Parathyroid adenoma (tissue), 2 donors: ENCODE measurements around the gene RANBP3.

Experiments
- H2AFZ ChIP-seq: fragments of 300-600 bp; sonication (generic); one replicate; pipeline ENCODE4 v1.7.0; 2017; ENCODE audit warnings: antibody characterized with exemption, mild to moderate bottlenecking
- H3K27ac ChIP-seq: fragments of 300-600 bp; sonication (generic); one replicate; pipeline ENCODE4 v1.7.0; 2017
- H3K27me3 ChIP-seq: fragments of 300-600 bp; sonication (generic); one replicate; pipeline ENCODE4 v1.7.0; 2017; ENCODE audit warnings: low read length; ENCODE audit not compliant: control insufficient read depth, insufficient read depth
- H3K36me3 ChIP-seq: fragments of 300-600 bp; sonication (generic); one replicate; pipeline ENCODE4 v1.7.0; 2017; ENCODE audit warnings: low read length; ENCODE audit not compliant: control insufficient read depth, insufficient read depth
- H3K4me1 ChIP-seq: fragments of 300-600 bp; sonication (generic); one replicate; pipeline ENCODE4 v1.7.0; 2017; ENCODE audit warnings: control low read depth
- H3K4me2 ChIP-seq: fragments of 300-600 bp; sonication (generic); one replicate; pipeline ENCODE4 v1.7.0; 2017; ENCODE audit warnings: low read length
- H3K4me3 ChIP-seq: fragments of 300-600 bp; sonication (generic); one replicate; pipeline ENCODE4 v1.7.0; 2017; ENCODE audit warnings: low read depth, low read length
- H3K79me2 ChIP-seq: fragments of 300-600 bp; sonication (generic); one replicate; pipeline ENCODE4 v1.7.0; 2017; ENCODE audit warnings: control low read depth
- H3K9ac ChIP-seq: fragments of 300-600 bp; sonication (generic); one replicate; pipeline ENCODE4 v1.7.0; 2017; ENCODE audit warnings: mild to moderate bottlenecking
- H3K9me3 ChIP-seq: fragments of 300-600 bp; sonication (generic); one replicate; pipeline ENCODE4 v1.7.0; 2017; ENCODE audit warnings: low read length; ENCODE audit not compliant: control insufficient read depth
- TF ChIP-seq, protein P1 (sequence below): fragments of 300-600 bp; sonication (generic); IDR thresholded peaks from one replicate; pipeline ENCODE4 v1.7.0; 2017; ENCODE audit warnings: antibody characterized with exemption, mild to moderate bottlenecking
- donor health status: primary hyperparathyroidism.

RANBP3 gene

DNA sequence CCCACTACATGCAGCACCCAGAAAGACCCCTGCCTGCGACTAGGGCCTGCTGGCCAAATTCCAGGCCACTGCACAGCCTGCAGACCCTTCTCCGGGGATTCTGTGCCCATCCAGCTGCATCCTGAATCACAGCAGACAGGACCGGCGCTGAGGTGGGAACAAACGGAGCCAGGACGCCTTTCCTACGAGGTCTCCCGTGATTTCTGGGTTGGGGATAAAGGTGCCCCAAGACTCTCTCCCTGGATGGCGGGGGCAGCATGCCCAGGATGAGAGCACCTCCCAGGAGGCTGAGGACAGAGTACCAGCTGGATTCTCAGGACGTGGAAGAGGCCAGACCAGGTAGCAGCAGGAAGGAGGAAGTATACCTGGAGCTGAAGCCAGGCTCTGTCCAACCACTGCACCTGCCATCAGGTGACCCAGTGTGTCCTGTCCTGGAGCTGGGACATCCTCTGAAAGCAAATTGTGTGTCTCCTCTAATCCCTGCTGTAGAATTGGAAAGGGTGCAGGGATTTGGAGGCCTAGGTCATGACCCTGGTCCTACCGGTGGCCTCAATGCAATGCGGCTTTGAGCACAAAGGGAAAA, 104.2 kb downstream of the RANBP3 start:
- TF ChIP-seq, protein P1, sequence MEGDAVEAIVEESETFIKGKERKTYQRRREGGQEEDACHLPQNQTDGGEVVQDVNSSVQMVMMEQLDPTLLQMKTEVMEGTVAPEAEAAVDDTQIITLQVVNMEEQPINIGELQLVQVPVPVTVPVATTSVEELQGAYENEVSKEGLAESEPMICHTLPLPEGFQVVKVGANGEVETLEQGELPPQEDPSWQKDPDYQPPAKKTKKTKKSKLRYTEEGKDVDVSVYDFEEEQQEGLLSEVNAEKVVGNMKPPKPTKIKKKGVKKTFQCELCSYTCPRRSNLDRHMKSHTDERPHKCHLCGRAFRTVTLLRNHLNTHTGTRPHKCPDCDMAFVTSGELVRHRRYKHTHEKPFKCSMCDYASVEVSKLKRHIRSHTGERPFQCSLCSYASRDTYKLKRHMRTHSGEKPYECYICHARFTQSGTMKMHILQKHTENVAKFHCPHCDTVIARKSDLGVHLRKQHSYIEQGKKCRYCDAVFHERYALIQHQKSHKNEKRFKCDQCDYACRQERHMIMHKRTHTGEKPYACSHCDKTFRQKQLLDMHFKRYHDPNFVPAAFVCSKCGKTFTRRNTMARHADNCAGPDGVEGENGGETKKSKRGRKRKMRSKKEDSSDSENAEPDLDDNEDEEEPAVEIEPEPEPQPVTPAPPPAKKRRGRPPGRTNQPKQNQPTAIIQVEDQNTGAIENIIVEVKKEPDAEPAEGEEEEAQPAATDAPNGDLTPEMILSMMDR = no peak
- H3K36me3 ChIP-seq = no peaks in the 10 kb centered on the region
- H3K9me3 ChIP-seq = no peaks in the 10 kb centered on the region
- H3K27me3 ChIP-seq = no peaks in the 10 kb centered on the region
- no peaks in the 10 kb centered on the region for H3K4me1 ChIP-seq
- H3K79me2 ChIP-seq = no peaks in the 10 kb centered on the region
- no peak overlapping the region for H2AFZ ChIP-seq
- no peak overlapping the region for H3K4me3 ChIP-seq
- no peak overlapping the region for H3K4me2 ChIP-seq
- H3K27ac ChIP-seq = no peak overlapping the region
- no peak overlapping the region for H3K9ac ChIP-seq

DNA sequence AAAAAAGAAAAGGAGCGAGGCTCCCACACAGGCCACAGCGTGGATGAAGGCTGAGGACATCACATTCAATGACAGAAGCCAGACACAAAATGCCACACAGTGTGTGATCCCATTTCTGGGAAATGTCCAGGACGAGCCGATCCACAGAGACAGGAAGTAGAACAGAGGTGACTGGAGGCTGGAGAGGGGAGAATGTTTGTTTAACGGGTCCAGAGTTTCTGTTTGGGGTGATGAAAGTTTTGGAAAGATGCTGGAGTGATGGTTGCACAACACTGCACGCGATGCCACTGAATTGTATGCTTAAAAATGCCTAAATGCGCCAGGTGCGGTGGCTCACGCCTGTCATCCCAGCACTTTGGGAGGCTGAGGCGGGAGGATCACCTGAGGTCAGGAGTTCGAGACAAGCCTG, 107.0 kb downstream of the RANBP3 start:
- H3K4me3 ChIP-seq = no peak overlapping the region
- no peak overlapping the region for H3K27ac ChIP-seq
- H3K36me3 ChIP-seq = no peaks in the 10 kb centered on the region
- H3K27me3 ChIP-seq = no peaks in the 10 kb centered on the region
- no peaks in the 10 kb centered on the region for H3K79me2 ChIP-seq
- H3K4me2 ChIP-seq = no peak overlapping the region
- no peak overlapping the region for H3K9ac ChIP-seq
- no peak overlapping the region for H2AFZ ChIP-seq
- TF ChIP-seq, protein P1 = no peak
- no peaks in the 10 kb centered on the region for H3K9me3 ChIP-seq
- no peaks in the 10 kb centered on the region for H3K4me1 ChIP-seq

DNA sequence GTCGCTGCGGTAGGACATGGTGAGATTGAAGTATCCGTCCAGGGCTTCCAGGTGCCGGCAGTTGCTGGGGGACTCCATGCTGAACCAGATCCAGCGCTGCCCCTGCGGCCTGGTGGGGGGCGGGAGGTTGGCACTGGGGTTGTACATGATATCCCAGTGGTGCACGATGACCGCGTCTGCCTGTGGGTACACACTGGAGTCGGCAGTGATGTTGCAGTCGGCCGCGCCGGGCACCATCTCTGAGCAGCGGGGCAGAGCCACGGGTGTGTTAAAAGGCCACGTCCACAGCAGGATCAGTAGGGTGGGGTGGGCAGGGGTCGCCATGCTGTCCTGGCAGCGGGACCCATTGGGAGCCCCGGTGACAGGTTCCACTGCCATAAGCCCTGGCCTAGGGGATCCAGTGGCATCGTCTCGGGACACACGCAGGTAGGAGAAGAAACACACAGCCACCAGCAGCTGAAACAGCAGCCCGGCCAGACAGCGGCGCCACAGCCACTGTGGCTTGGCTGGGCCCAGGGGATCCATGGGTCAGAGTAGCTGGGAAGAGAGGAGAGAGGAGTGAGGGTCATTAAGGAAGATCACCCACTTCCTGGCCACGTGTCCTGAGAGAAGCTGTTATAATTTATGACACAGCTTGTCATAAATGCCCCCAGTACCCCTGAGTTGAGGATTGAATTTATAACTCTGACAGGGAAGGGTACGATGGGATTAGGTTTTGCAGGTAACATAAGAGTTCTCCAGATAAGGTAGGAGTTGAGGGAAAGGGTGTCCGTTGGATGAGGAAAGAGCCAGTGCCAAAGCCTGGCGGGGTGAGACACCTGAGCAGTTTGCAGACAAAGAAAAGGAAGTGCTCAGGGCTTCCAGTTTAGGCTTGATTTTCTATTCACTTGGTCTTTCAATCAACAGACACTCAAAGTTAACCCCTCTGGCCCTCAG, 110.5 kb downstream of the RANBP3 start:
- H2AFZ ChIP-seq = no peak overlapping the region
- H3K4me3 ChIP-seq = no peak overlapping the region
- no peak overlapping the region for H3K4me2 ChIP-seq
- no peak overlapping the region for H3K27ac ChIP-seq
- no peaks in the 10 kb centered on the region for H3K9me3 ChIP-seq
- no peaks in the 10 kb centered on the region for H3K79me2 ChIP-seq
- TF ChIP-seq, protein P1 = no peak
- no peak overlapping the region for H3K9ac ChIP-seq
- no peaks in the 10 kb centered on the region for H3K27me3 ChIP-seq
- no peaks in the 10 kb centered on the region for H3K36me3 ChIP-seq
- H3K4me1 ChIP-seq = no peaks in the 10 kb centered on the region
